Stimulated activated CD8-positive, alpha-beta memory T cell treated with anti-CD3 and anti-CD28 coated beads, Interleukin-4, amount 100 ng/mL, for 1 hour (primary cell): ENCODE results near the gene SANBR.
"Not testable (repeated sequence)": the region's sequence is repeated elsewhere in the genome, so short reads cannot be mapped to it uniquely, and the experiment has no call there.

Source experiments
- DNase-seq, 2 donors: peaks; one replicate each; pipeline ENCODE4 v3.0.0-alpha.2; 2020; ENCODE audit warnings: low read depth in 2 of 2, low spot score in 1 of 2

Gene SANBR

GRCh38 chr2:61065714-61066709, at the start of gene SANBR:
SANBR (plus strand) TSS chr2:61065871; CDS start chr2:61070351, 4,480 bp downstream.
- peak; percentile 51 to 60 for DNase-seq

DNA sequence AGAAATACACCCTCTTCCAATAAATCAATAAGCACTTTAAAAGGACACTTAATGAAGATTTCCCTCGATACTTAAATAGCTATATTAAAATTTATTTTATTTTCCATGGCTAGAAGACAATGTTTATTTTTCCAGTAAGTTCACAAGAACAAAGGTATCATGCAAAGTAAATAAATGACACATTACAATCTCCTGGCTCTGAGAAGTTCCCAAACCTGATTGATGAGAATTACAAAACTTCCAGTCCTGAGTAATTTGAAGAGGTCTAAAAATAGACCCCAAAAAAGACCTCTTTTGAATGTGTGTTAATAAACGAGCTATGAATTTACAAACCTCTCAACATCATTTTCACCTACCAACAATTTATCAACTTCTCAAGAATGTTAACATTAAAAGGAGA, 49.7 kb upstream of the SANBR start:
- DNase-seq: no peak

GRCh38 chr2:61016392-61017002, 49.2 kb upstream of the SANBR start:
- no peak for DNase-seq

DNA sequence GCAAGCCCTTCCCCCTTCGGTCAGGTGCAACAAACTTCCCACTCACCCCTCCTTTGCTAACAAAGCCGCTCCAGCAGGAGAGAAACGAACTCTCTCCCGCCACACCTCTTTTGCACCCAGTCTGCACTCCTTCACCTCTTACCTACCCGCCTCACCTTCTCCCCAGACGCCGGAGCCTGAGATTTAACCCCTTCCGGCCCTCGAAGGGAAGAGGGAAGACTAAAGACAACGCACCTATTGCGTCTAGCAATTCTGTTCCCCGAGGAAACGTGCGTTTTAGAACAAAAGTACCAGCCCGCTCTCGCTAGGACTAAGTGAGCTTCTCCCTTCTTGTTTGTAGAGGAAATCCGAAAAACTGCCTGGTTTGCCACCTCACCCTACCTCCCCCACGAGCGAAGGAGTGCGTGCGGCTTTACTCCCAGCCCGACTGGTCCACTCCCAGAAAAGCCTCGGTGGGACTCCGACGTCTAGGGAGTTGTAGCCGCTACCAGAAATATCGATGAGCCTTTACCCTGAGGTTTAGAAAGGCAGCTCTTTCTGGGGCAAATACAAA, 48.6 kb upstream of the SANBR start:
- DNase-seq: peak in 1 of 2 donors; percentile 24

- DNase-seq: peak in 1 of 2 donors; percentile 6
These were observed 47.9 kb upstream of the SANBR start, which contains the start of the genes PEX13 and PUS10 for GRCh38 chr2:61017556-61018317. PEX13 (plus strand) TSS chr2:61017720; CDS start chr2:61017760, 40 bp downstream. PUS10 (minus strand) TSS chr2:61018255; CDS start chr2:61011890, 6,365 bp downstream.

GRCh38 chr2:61018318-61018755, 47.3 kb upstream of the SANBR start:
- DNase-seq: no peak

GRCh38 chr2:61018798-61019197, 46.9 kb upstream of the SANBR start:
- no peak for DNase-seq

DNA sequence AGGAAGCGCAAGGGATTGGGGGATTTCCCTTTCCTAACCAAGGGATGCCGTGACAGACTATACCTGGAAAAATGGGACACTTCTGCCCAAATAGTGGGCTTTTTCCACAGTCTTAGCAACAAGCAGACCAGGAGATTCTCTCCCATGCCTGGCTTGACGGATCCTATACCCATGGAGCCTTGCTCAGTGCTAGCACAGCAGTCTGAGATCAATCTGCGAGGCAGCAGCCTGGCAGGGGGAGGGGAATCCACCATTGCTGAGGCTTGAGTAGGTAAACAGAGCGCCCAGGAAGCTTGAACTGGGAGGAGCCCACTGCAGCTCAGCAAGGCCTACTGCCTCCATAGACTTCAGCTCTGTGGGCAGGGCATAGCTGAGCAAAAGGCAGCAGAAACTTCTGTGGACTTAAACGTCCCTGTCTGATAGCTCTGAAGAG, 44.4 kb upstream of the SANBR start:
- no peak for DNase-seq

GRCh38 chr2:61023670-61024069, 42.0 kb upstream of the SANBR start:
- DNase-seq: no peak

GRCh38 chr2:61029533-61029932, 36.1 kb upstream of the SANBR start:
- no peak for DNase-seq

DNA sequence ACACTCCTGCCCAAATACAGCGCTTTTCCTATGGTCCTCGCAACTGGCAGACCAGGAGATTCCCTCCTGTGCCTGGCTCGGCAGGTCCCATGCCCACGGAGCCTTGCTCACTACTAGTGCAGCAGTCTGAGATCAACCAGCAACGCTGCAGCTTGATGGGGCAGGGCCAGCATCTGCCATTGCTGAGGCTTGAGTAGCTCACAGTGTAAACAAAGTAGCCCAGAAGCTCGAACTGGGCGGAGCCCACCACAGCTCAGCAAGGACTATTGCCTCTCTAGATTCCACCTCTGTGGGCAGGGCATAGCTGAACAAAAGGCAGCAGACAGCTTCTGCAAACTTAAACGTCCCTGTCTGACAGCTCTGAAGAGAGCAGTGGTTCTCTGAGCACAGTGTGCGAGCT, 31.1 kb upstream of the SANBR start:
- not testable (repeated sequence) for DNase-seq

GRCh38 chr2:61036643-61037042, 29.0 kb upstream of the SANBR start:
- DNase-seq: not testable (repeated sequence)

DNA sequence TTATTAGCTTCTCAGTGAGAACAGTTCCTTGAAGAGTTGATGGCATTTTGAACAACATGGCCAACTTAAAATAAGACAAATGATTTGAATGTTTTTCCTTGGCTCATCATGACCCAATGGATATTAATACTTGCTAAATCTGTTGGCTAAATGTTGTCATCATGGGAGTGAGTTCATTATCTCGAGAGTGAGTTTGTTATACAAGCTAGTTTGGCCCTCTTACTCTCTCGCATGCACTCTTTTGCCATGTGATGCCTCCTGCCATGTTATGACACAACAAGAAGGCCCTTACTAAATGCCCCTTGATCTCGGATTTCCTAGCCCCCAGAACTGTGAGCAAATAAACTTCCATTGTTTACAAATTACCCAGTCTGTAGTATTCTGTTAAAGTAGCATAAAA, 22.9 kb upstream of the SANBR start:
- DNase-seq: no peak

DNA sequence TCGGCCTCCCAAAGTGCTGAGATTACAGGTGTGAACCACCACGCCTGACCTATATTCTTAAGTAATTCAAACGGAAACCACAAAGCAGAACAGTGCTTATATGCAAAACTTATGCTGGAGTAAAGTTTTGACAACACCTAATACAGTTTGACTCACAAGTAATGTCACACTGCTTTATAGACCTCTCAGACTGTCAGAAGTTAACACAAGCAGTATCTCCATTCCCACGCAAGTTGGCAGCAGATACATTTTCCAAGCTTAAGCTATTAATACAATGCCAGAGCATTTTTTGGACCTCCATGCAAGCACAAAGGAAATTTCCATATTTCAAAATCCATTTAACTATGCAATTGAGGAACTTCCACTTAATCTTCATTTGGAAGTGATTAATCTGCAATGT, 21.0 kb upstream of the SANBR start:
- no peak for DNase-seq

DNA sequence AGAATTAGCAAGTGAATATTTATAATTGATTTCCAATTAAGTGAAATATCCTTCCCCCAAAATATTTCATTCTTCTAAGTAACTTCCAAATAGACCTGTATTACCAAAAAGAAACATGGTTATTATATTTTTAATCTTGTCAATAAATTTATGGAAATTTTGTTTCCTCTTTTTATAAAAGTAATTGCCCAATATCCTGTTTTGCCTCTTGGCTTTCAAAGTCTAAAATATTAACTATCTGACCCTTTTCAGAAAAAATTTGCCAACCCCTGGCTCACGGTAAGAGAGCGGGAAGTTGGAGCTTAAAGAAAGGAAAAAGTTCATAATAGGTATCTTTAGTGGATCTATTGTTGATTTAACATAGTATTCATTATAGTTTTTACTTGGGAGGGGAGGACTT, 20.4 kb upstream of the SANBR start:
- no peak for DNase-seq

DNA sequence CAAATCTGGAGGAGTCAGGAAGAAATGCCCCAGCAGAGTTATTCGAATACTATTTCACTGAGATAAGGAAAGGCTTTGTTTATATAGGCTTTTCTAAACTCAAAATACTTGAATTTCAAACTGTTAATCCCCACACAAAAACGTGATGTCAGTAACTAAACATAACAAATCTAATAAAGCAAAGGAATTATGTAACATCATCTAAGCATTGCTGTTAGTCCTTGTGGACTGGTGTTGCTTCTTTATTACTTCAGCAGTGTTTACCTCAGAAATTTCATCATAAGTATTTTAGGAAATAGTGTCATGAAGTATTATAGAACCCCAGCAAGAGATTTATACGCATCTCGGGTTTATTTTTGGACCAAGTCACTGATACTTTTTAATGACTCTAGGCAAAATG, 19.7 kb upstream of the SANBR start:
- DNase-seq: no peak

DNA sequence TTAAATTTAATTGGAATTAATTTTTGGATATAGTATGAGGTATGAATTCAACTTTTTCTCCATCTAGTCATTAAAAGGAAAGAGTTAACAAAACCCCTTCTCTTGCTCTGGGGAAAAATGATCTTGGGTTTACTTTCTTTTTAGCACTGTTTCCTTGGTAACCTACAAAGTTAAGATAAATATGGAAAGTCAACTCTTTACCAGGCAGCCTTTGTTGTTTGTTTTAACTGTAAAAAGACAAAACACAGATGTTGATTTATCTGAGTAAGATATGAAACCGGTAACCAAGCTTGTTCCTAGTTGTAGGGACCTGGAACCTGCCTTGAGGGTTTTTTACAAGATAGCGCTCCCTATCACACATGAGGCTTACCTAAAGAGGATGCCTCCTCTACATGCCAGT, 10.1 kb upstream of the SANBR start:
- DNase-seq: no peak

GRCh38 chr2:61057562-61057961, 8.1 kb upstream of the SANBR start:
- no peak for DNase-seq

DNA sequence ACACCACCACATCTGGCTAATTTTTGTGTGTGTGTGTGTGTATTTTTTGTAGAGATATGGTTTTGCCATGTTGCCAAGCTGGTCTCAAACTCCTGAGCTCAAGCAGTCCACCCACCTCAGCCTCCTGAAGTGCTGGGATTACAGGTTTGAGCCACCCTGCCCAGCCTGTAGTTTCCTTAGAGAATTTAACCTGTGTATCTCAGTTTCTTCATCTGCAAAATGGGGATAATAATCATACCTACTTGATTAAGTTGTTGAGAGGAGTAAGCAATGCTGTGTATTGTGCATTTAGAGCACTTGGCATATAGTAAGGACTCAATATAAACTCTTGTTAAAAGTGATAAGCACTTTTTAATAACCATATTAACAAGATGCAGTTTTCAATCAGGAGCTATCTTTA, 6.3 kb upstream of the SANBR start:
- no peak for DNase-seq

- DNase-seq: no peak
These were observed 8.4 kb downstream of the SANBR start for GRCh38 chr2:61074100-61074499.

- DNase-seq: no peak
These were observed 20.2 kb downstream of the SANBR start for GRCh38 chr2:61085883-61086282.
